ENCODE results near the gene NFASC. TPM values are rescaled to one million over a fixed set of nuclear protein-coding genes. Genes with fewer than 3 reads are reported as not detected.

Gene NFASC
- total RNA-seq, 1 donor from 2014 or later, result 29.6 TPM

DNA sequence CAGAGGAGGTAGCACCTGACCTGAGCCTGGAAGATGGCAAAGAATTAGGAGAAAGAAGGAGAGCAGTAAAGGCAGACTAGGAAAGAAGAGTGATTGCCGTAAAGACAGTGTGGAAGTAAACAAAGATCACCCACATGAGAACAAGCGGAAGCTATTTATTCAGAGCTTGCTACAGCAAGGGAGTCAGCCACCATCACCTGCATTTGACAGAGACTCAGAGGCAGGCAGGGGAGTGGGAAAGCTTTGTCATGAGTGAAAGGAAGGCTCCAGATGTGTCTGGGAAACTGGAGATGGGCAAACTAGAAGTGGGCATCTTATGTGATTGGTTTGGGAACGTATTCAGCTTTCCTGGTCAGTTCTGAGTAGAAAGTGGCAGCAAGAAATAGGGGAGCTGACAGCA lies 64.5 kb downstream of the NFASC start:
- Mint-ChIP-seq H3K4me3 (ENCODE audit: unreplicated experiment) (no peak overlapping the region), H3K27ac (ENCODE audit: unreplicated experiment) (no peak overlapping the region), H3K36me3 (ENCODE audit: low read depth, unreplicated experiment) (peaks cover 4% of the 10 kb centered on the region), H3K9me3 (ENCODE audit: unreplicated experiment) (no peaks in the 10 kb centered on the region), H3K4me1 (ENCODE audit: low read depth, unreplicated experiment) (no peaks in the 10 kb centered on the region), H3K27me3 (ENCODE audit: low read depth, unreplicated experiment) (peaks cover 10% of the 10 kb centered on the region)
- DNase-seq (ENCODE audit: low read depth), result no peak
- H3K36me3 ChIP-seq (ENCODE audit: insufficient read depth, low read length), result no peaks in the 10 kb centered on the region
- no peaks in the 10 kb centered on the region for H3K27me3 ChIP-seq (ENCODE audit: insufficient read depth, low read length)
- no peak overlapping the region for H3K4me3 ChIP-seq (ENCODE audit: insufficient read depth, low read depth, low read length)
- no peaks in the 10 kb centered on the region for H3K4me1 ChIP-seq (ENCODE audit: insufficient read depth, low read length)
- no peak overlapping the region for H3K27ac ChIP-seq (ENCODE audit: low read depth, low read length)
- H3K4me2 ChIP-seq (ENCODE audit: low read length), result no peak overlapping the region
- H3K79me2 ChIP-seq (ENCODE audit: insufficient read depth, low read length), result no peaks in the 10 kb centered on the region
- no peak overlapping the region for H3K9ac ChIP-seq (ENCODE audit: low read length)
- peaks cover 7% of the 10 kb centered on the region for H4K20me1 ChIP-seq (ENCODE audit: insufficient read depth, low read length)
- TF ChIP-seq, protein P1, sequence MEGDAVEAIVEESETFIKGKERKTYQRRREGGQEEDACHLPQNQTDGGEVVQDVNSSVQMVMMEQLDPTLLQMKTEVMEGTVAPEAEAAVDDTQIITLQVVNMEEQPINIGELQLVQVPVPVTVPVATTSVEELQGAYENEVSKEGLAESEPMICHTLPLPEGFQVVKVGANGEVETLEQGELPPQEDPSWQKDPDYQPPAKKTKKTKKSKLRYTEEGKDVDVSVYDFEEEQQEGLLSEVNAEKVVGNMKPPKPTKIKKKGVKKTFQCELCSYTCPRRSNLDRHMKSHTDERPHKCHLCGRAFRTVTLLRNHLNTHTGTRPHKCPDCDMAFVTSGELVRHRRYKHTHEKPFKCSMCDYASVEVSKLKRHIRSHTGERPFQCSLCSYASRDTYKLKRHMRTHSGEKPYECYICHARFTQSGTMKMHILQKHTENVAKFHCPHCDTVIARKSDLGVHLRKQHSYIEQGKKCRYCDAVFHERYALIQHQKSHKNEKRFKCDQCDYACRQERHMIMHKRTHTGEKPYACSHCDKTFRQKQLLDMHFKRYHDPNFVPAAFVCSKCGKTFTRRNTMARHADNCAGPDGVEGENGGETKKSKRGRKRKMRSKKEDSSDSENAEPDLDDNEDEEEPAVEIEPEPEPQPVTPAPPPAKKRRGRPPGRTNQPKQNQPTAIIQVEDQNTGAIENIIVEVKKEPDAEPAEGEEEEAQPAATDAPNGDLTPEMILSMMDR (IDR thresholded peaks at IDR 0.05; ENCODE audit: insufficient read depth, low read depth, low read length), result no peak
- TF ChIP-seq EZH2 (IDR thresholded peaks at IDR 0.05; ENCODE audit: insufficient read depth, low read length), result no peak
- H2AFZ ChIP-seq (ENCODE audit: low read depth, low read length), result no peak overlapping the region
- H3K9me3 ChIP-seq (ENCODE audit: insufficient read depth, low read depth, low read length), result no peaks in the 10 kb centered on the region
- FAIRE-seq, result no peak

DNA sequence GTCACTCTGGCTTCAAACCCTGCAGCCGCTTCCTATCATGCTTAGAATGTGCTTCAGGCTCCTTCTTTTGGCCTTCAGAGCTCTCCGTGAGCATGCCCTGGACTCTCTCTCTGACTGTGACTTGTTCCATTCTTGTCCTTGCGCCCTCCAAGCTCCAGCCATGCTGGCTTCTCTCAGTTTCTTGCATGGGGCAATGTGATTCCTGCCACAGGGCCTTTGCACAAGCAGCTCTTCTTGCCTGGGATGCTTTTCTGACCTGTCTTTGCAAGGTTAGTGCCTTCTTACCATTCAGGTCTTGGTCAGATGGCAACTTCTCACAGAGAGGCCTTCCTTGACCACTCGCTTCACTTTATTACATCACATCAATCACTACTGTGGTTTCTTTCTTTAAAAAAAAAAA lies 66.1 kb downstream of the NFASC start:
- no peak for TF ChIP-seq EZH2 (IDR thresholded peaks at IDR 0.05; ENCODE audit: insufficient read depth, low read length)
- TF ChIP-seq, protein P1 (IDR thresholded peaks at IDR 0.05; ENCODE audit: insufficient read depth, low read depth, low read length), result no peak
- H3K27me3 Mint-ChIP-seq (ENCODE audit: low read depth, unreplicated experiment), result peaks cover 10% of the 10 kb centered on the region
- no peaks in the 10 kb centered on the region for H3K36me3 ChIP-seq (ENCODE audit: insufficient read depth, low read length)

DNA sequence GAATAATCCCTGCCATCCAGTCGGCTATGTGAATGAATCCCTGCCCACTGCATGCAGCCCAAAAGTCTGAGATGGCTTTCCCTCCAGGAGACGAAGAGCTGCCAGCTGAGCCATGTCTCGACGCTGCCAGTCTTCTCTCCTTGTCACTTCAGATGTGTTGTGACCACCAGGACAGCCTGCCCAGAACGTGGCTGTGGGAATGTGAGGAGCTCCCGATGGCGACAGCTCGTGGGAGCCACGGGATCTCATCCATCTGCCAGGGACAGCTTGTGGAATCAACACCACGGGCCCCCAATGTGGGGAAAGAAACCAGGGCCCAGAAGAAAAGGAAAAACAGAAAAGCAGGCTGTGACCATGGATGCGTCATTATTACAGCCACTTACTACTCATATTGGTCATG lies 67.2 kb downstream of the NFASC start:
- Histone ChIP-seq H4K20me1 (ENCODE audit: insufficient read depth, low read length) (peaks cover 6% of the 10 kb centered on the region), H2AFZ (ENCODE audit: low read depth, low read length) (no peak overlapping the region), H3K79me2 (ENCODE audit: insufficient read depth, low read length) (no peaks in the 10 kb centered on the region), H3K27me3 (ENCODE audit: insufficient read depth, low read length) (no peaks in the 10 kb centered on the region), H3K4me1 (ENCODE audit: insufficient read depth, low read length) (no peaks in the 10 kb centered on the region), H3K4me3 (ENCODE audit: insufficient read depth, low read depth, low read length) (no peak overlapping the region), H3K9me3 (ENCODE audit: insufficient read depth, low read depth, low read length) (no peaks in the 10 kb centered on the region), H3K27ac (ENCODE audit: low read depth, low read length) (no peak overlapping the region), H3K4me2 (ENCODE audit: low read length) (no peak overlapping the region), H3K36me3 (ENCODE audit: insufficient read depth, low read length) (no peaks in the 10 kb centered on the region), H3K9ac (ENCODE audit: low read length) (no peak overlapping the region)
- H3K4me3 Mint-ChIP-seq (ENCODE audit: unreplicated experiment), result no peak overlapping the region
- H3K9me3 Mint-ChIP-seq (ENCODE audit: unreplicated experiment), result no peaks in the 10 kb centered on the region
- DNase-seq (ENCODE audit: low read depth) (no peak), FAIRE-seq (no peak)
- TF ChIP-seq, protein P1 (IDR thresholded peaks at IDR 0.05; ENCODE audit: insufficient read depth, low read depth, low read length), result no peak
- TF ChIP-seq EZH2 (IDR thresholded peaks at IDR 0.05; ENCODE audit: insufficient read depth, low read length), result no peak
- H3K4me1 Mint-ChIP-seq (ENCODE audit: low read depth, unreplicated experiment), result no peaks in the 10 kb centered on the region
- H3K27ac Mint-ChIP-seq (ENCODE audit: unreplicated experiment), result no peak overlapping the region
- peaks cover 13% of the 10 kb centered on the region for H3K27me3 Mint-ChIP-seq (ENCODE audit: low read depth, unreplicated experiment)
- peaks cover 4% of the 10 kb centered on the region for H3K36me3 Mint-ChIP-seq (ENCODE audit: low read depth, unreplicated experiment)

More for the DNA sequence above, 66.1 kb downstream of the NFASC start:
- Mint-ChIP-seq H3K4me3 (ENCODE audit: unreplicated experiment) (no peak overlapping the region), H3K36me3 (ENCODE audit: low read depth, unreplicated experiment) (peaks cover 4% of the 10 kb centered on the region), H3K4me1 (ENCODE audit: low read depth, unreplicated experiment) (no peaks in the 10 kb centered on the region), H3K9me3 (ENCODE audit: unreplicated experiment) (no peaks in the 10 kb centered on the region), H3K27ac (ENCODE audit: unreplicated experiment) (no peak overlapping the region)
- Histone ChIP-seq H3K9me3 (ENCODE audit: insufficient read depth, low read depth, low read length) (no peaks in the 10 kb centered on the region), H3K79me2 (ENCODE audit: insufficient read depth, low read length) (no peaks in the 10 kb centered on the region), H3K9ac (ENCODE audit: low read length) (no peak overlapping the region), H3K4me2 (ENCODE audit: low read length) (no peak overlapping the region), H3K27ac (ENCODE audit: low read depth, low read length) (no peak overlapping the region), H4K20me1 (ENCODE audit: insufficient read depth, low read length) (no peaks in the 10 kb centered on the region), H3K4me3 (ENCODE audit: insufficient read depth, low read depth, low read length) (no peak overlapping the region), H3K27me3 (ENCODE audit: insufficient read depth, low read length) (no peaks in the 10 kb centered on the region), H2AFZ (ENCODE audit: low read depth, low read length) (no peak overlapping the region), H3K4me1 (ENCODE audit: insufficient read depth, low read length) (no peaks in the 10 kb centered on the region)
- FAIRE-seq (no peak), DNase-seq (ENCODE audit: low read depth) (no peak)

Data from astrocyte (in vitro differentiated cells and primary cell).